Kidney tubule cell (primary cell): Measurements from ENCODE around the gene BBIP1.

ENCODE experiments used
- DNase-seq: peaks from one replicate; pipeline ENCODE4 v3.0.0-alpha.2; 2018; ENCODE audit warnings: low spot score

The BBIP1 gene

GRCh38 chr10:110863956-110864355, 55.0 kb downstream of the BBIP1 start:
- no peak for DNase-seq

GRCh38 chr10:110863361-110863760, 55.6 kb downstream of the BBIP1 start:
- no peak for DNase-seq

- no peak for DNase-seq
Observed at GRCh38 chr10:110862961-110863360, 56.0 kb downstream of the BBIP1 start.

GRCh38 chr10:110861930-110862649, 56.9 kb downstream of the BBIP1 start:
- no peak for DNase-seq

- DNase-seq: no peak
Observed at GRCh38 chr10:110861476-110861875, 57.5 kb downstream of the BBIP1 start.

- peak; percentile 26 for DNase-seq
Observed at GRCh38 chr10:110860576-110861241, 58.3 kb downstream of the BBIP1 start.

- DNase-seq: no peak
Observed at GRCh38 chr10:110859973-110860376, 59.0 kb downstream of the BBIP1 start.

- no peak for DNase-seq
Observed at GRCh38 chr10:110859206-110859972, 59.6 kb downstream of the BBIP1 start.

GRCh38 chr10:110858297-110858934, 60.6 kb downstream of the BBIP1 start:
- DNase-seq: no peak

GRCh38 chr10:110857265-110858171, 61.5 kb downstream of the BBIP1 start:
- no peak for DNase-seq

GRCh38 chr10:110853921-110854605, 64.9 kb downstream of the BBIP1 start:
- DNase-seq: no peak

- peak; percentile 11 for DNase-seq
Observed at GRCh38 chr10:110852947-110853346, 66.0 kb downstream of the BBIP1 start.

GRCh38 chr10:110852255-110852896, 66.6 kb downstream of the BBIP1 start:
- peak; percentile 94 for DNase-seq

GRCh38 chr10:110851020-110851612, 67.9 kb downstream of the BBIP1 start:
- DNase-seq: no peak

GRCh38 chr10:110850099-110850498, 68.9 kb downstream of the BBIP1 start:
- DNase-seq: no peak
